Body of pancreas (tissue), 4 donors: Measurements from ENCODE around the gene TTF2. TPM values are rescaled to one million over a fixed set of nuclear protein-coding genes. Genes with fewer than 3 reads are reported as not detected.

ENCODE experiments used
- ATAC-seq: fragments of 150-250 bp; one replicate; pipeline ENCODE4 v1.9.1; 2016
- DNase-seq, 4 donors: peaks; one replicate each; pipeline ENCODE4 v3.0.0-alpha.2; 2019
- H3K27ac ChIP-seq, 4 donors: fragments of 200-600 bp; sonication (generic); 1 replicate in 3 of 4; 2 replicates in 1 of 4; pipeline versions ENCODE4 v1.5.1 to v1.6.1; 2016 to 2019; ENCODE audit warnings: mild to moderate bottlenecking in 1 of 4, mixed read lengths in 1 of 4, moderate library complexity in 1 of 4
- H3K27me3 ChIP-seq, 2 donors: fragments of 200-600 bp; sonication (generic); one replicate each; pipeline ENCODE4 v1.6.0; 2016; ENCODE audit warnings: mild to moderate bottlenecking in 1 of 2
- H3K36me3 ChIP-seq, 2 donors: fragments of 200-600 bp; sonication (generic); replicated peaks in 1 of 2; 2 replicates each; pipeline ENCODE4 v1.5.1; 2016; ENCODE audit warnings: low read depth in 2 of 2; ENCODE audit not compliant: insufficient read depth in 1 of 2
- H3K4me1 ChIP-seq: fragments of 200-600 bp; sonication (generic); one replicate; pipeline ENCODE4 v1.6.0; 2016
- H3K4me3 ChIP-seq, 2 donors: fragments of 200-600 bp; sonication (generic); 1 replicate in 1 of 2; 2 replicates in 1 of 2; pipeline ENCODE4 v1.5.1; 2016 to 2019
- H3K9me3 ChIP-seq, 3 donors: fragments of 200-600 bp; sonication (generic); 1 replicate in 2 of 3; 2 replicates in 1 of 3; pipeline ENCODE4 v1.5.1; 2016
- POLR2A ChIP-seq, 3 donors: fragments of 450-650 bp; IDR thresholded peaks; one replicate each; pipeline ENCODE4 v1.6.1; 2016; ENCODE audit warnings: antibody characterized with exemption in 3 of 3, mild to moderate bottlenecking in 2 of 3
- WGBS, 2 donors: methylation state at CpG; one replicate each; pipeline ENCODE4 v1.1.5; 2017; 5-methylcytosine and 5-hydroxymethylcytosine counted together
- intact Hi-C: fragments of 100-400 bp; cut with DNase I; formaldehyde crosslinking; loops from one replicate; pipeline ENCODE4 v1.15.1; 2023
- total RNA-seq, 2 donors: library from RNA; depleted of rRNA; stranded (reverse); fragments of >200 nt; gene quantifications; one replicate each; pipeline ENCODE4 v1.1.0, GENCODE V29; 2016
- TF ChIP-seq, protein P1 (sequence below), 7 experiments: fragments of 450-650 bp in 4 of 7; fragments of 200-600 bp in 3 of 7; sonication (generic) in 3 of 7; IDR thresholded peaks; one replicate each; pipeline ENCODE4 v1.5.1; 2016 to 2019; ENCODE audit warnings: antibody characterized with exemption in 7 of 7

The TTF2 gene
- total RNA-seq, 2 donors from 2014 or later = 7.8 to 9.6 TPM

DNA sequence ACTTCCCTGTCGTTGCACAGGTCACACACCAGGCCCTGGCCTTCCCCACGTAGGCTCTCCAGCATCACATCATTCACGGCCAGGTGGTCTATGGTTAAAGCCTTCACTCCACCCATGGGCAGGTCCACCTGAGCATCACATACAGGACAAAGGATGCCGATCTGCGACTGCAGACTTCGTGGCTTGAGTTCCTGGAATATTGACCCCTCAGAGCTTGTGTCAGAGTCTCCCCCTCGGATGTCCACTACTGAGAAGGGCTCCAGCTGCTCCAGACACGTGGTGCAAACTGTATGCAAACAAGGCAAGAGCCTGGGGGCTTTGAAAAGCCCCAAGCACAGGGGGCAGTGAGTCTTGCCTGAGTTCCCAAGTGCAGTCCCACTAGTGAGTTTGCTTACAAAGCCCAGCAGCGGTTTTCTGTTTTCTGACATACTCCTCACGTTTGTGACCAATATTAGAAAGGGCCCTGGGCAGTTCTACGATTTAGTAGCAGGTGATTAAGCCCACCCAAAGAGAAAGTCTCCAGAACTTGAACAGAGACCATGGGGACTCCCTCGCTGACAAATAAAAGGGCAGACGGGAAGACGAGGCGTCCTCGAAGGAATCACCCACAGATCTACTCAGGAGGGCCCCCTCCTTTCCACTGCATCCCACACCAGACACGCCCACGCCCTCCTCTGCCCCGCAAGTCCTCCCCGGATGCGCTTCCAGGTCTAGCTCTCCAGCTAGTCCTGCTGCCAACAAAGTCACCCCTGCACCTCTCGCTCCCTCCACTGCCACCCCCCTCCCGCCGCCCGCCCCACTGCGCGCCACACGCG is 60.9 kb downstream of the TTF2 start:
- DNase-seq (no peak), ATAC-seq (peak; percentile 21)
- TF ChIP-seq, protein P1, sequence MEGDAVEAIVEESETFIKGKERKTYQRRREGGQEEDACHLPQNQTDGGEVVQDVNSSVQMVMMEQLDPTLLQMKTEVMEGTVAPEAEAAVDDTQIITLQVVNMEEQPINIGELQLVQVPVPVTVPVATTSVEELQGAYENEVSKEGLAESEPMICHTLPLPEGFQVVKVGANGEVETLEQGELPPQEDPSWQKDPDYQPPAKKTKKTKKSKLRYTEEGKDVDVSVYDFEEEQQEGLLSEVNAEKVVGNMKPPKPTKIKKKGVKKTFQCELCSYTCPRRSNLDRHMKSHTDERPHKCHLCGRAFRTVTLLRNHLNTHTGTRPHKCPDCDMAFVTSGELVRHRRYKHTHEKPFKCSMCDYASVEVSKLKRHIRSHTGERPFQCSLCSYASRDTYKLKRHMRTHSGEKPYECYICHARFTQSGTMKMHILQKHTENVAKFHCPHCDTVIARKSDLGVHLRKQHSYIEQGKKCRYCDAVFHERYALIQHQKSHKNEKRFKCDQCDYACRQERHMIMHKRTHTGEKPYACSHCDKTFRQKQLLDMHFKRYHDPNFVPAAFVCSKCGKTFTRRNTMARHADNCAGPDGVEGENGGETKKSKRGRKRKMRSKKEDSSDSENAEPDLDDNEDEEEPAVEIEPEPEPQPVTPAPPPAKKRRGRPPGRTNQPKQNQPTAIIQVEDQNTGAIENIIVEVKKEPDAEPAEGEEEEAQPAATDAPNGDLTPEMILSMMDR (IDR thresholded peaks at IDR 0.05) = no peak
- no peak for TF ChIP-seq POLR2A (IDR thresholded peaks at IDR 0.05)
- intact Hi-C loops = loop anchor here (10.0 kb wide), 2 partner anchors 46 to 164 kb away; no protein-coding TSS in a partner anchor
- peak overlapping the region; percentile 35 to 62 for H3K4me3 ChIP-seq
- no peaks in the 10 kb centered on the region for H3K36me3 ChIP-seq
- 8 to 21% methylated on average over 11 to 29 of the region's 29 CpGs for WGBS, 2 donors
- peak overlapping the region; percentile 77 to 94 (median 92) for H3K27ac ChIP-seq
- peaks cover 38% of the 10 kb centered on the region for H3K4me1 ChIP-seq
- no peaks in the 10 kb centered on the region for H3K9me3 ChIP-seq
- no peaks in the 10 kb centered on the region for H3K27me3 ChIP-seq

DNA sequence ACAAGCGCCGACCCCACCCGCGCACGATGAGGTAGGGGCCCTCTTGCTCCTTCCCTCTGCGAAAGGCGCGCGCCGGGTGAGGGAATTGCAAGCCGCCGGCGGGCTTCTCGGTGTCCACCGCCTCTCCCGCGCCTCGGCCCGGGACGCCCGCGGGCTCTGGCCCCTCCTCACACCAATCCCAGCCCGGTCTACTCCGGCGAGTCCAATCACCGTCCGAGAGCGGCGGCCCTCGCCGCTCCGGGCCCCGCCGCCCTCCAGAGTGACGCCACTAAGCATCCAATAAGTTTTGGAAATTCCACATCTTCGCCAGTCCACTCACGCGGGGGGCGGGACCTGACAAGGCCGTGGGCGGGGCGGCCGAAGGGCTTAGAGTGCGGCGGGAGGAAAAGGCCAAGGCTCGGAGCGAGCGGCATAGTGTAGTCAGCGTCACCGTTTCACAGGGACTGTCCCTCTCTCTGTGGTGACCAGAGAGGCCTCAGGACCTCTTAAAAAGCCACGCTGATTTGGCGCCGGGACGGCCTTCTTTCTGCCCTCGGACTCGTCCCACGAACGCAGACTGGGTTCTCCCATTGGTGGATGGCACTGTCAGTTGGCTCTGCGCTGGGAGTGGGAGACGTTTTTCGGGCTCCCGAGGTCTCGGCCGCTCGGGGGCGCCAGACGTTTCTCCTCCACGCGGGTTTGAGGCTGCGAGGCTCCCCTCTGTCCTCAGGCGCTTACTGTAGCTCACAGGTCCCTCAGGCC is 61.6 kb downstream of the TTF2 start, which contains the start of gene TRIM45:
Gene TRIM45, minus strand, starts transcription at position 161 of the 741 bp plus-strand sequence. CDS start 548 bp downstream, outside the sequence.
- H3K9me3 ChIP-seq = no peaks in the 10 kb centered on the region

DNA sequence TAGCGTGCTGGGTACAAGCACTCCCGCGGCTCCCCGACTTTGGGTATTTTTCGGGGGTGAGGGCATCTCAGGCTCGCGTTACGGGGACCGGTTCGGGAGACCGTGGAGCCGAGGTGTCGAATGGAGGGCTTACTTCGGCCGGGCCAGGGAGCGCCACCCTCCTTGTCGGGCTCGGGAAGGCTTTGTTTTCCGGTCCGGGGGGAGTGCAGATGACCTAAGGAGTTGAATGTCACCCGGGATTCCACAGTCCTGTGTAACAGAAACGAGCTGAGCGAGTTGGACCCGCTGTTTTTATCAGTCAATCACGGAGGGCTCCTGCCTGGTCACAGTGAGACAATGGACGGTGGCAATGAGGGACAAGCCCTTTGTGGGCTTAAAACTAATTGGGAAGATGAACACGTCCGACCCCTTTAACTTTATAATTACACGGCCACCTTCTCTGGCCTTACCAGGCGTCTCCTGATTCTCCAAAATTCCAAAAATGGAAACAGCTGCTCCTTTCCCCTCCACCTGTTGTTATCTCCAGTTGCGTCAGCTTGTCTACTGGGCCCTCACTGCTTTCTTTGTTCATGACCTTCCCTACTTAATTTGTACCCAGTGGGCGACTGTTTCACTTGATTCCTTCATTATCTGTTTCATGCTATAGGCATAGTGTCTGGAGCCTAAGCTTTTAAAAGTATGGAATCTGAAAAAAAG is 62.4 kb downstream of the TTF2 start:
- Histone ChIP-seq H3K27me3 (no peaks in the 10 kb centered on the region), H3K27ac (peak overlapping the region; percentile 77 to 94 (median 92)), H3K36me3 (no peaks in the 10 kb centered on the region), H3K9me3 (no peaks in the 10 kb centered on the region), H3K4me3 (no peak overlapping the region), H3K4me1 (peaks cover 23% of the 10 kb centered on the region)
- ATAC-seq (no peak), DNase-seq (no peak)
- TF ChIP-seq POLR2A (IDR thresholded peaks at IDR 0.05) = no peak
- TF ChIP-seq, protein P1 (IDR thresholded peaks at IDR 0.05) = peak in 1 of 7 experiments; percentile 2
- 27 to 35% methylated on average over 24 to 32 of the region's 32 CpGs for WGBS, 2 donors
- intact Hi-C loops = loop anchor here (10.0 kb wide), 2 partner anchors 48 to 162 kb away; no protein-coding TSS in a partner anchor

More for the DNA sequence above, 61.6 kb downstream of the TTF2 start, which contains the start of gene TRIM45:
- DNase-seq = peak; percentile 96 to 97 (median 97)
- Histone ChIP-seq H3K27me3 (no peaks in the 10 kb centered on the region), H3K4me1 (peaks cover 30% of the 10 kb centered on the region), H3K36me3 (no peaks in the 10 kb centered on the region), H3K27ac (peak within 1 kb of the TSS; percentile 77 to 94 (median 92)), H3K4me3 (peak within 1 kb of the TSS; percentile 35 to 62)
- peak; percentile 95 for ATAC-seq
- WGBS, 2 donors = 0 to 1% methylated on average over 8 to 68 of the region's 71 CpGs
- TF ChIP-seq, protein P1 (IDR thresholded peaks at IDR 0.05) = peak; percentile 63 to 89 (median 84)
- peak; percentile 35 to 76 (median 68) for TF ChIP-seq POLR2A (IDR thresholded peaks at IDR 0.05)
- intact Hi-C loops = loop anchor here (10.0 kb wide), 2 partner anchors 47 to 163 kb away; no protein-coding TSS in a partner anchor

DNA sequence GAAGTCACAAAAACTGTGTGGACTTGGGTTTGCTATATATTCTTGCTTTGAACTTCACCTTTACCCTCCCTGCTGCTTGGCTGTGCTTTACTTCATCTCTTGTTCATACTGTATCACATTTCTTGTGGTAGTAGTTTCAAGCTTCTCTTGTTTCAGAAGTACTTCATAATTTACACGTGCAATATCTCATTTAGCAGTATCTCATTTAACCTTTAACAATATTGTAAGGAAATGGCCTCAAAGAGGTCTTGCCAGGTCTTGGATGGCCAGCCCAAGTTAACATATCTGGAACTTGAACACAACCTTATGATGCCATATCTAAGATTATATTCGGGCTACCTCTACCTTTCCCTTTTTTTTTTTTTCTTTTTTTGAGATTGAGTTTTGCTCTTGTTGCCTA is 63.1 kb downstream of the TTF2 start:
- no peaks in the 10 kb centered on the region for H3K27me3 ChIP-seq
- intact Hi-C loops = loop anchor here (10.0 kb wide), 2 partner anchors 48 to 162 kb away; no protein-coding TSS in a partner anchor
- H3K9me3 ChIP-seq = no peaks in the 10 kb centered on the region
- no peak overlapping the region for H3K4me3 ChIP-seq
- WGBS, 2 donors = 86 to 97% methylated on average over 2 of the region's 2 CpGs
- H3K4me1 ChIP-seq = peaks cover 17% of the 10 kb centered on the region
- TF ChIP-seq POLR2A (IDR thresholded peaks at IDR 0.05) = no peak
- DNase-seq (no peak), ATAC-seq (no peak)
- H3K36me3 ChIP-seq = no peaks in the 10 kb centered on the region
- H3K27ac ChIP-seq = no peak overlapping the region
